Activated T-helper 17 cell treated with anti-CD3 and anti-CD28 coated beads, Interleukin-2, amount 50 U/mL, for 72 hours (primary cell): ENCODE data around the gene ZNF557. TPM values are rescaled to one million over a fixed set of nuclear protein-coding genes. Genes with fewer than 3 reads are reported as not detected.

ENCODE experiments used
- ATAC-seq: fragments of 150-1000 bp; cut with Tn5 transposase; replicated peaks from 2 replicates; pipeline ENCODE4 v1.10.0; 2021; ENCODE audit warnings: mild to moderate bottlenecking, moderate library complexity
- H3K27ac Mint-ChIP-seq: one replicate; pipeline ENCODE4 v1.8.0; 2022; ENCODE audit warnings: mixed read lengths
- H3K27me3 Mint-ChIP-seq: one replicate; pipeline ENCODE4 v1.8.0; 2022; ENCODE audit warnings: mixed read lengths
- H3K36me3 Mint-ChIP-seq: one replicate; pipeline ENCODE4 v1.8.0; 2022; ENCODE audit warnings: low read depth, mild to moderate bottlenecking, mixed read lengths
- H3K4me1 Mint-ChIP-seq: one replicate; pipeline ENCODE4 v1.8.0; 2022; ENCODE audit warnings: mixed read lengths
- H3K4me3 Mint-ChIP-seq: one replicate; pipeline ENCODE4 v1.8.0; 2022; ENCODE audit warnings: mild to moderate bottlenecking, mixed read lengths
- H3K9me3 Mint-ChIP-seq: one replicate; pipeline ENCODE4 v1.8.0; 2022; ENCODE audit warnings: mixed read lengths
- total RNA-seq, 2 donors: library from RNA; stranded (reverse); gene quantifications; one replicate each; pipeline ENCODE4 v1.2.3, GENCODE V29; 2022

The ZNF557 gene
- total RNA-seq, 2 donors from 2014 or later, result 7.6 to 9.4 TPM

GRCh38 chr19:7130043-7130442 lies 60.5 kb downstream of the ZNF557 start:
- H3K4me1 Mint-ChIP-seq, result no peaks in the 10 kb centered on the region
- H3K27me3 Mint-ChIP-seq, result no peaks in the 10 kb centered on the region
- peaks cover 5% of the 10 kb centered on the region for H3K9me3 Mint-ChIP-seq
- no peak for ATAC-seq
- no peak overlapping the region for H3K27ac Mint-ChIP-seq
- peaks cover under 1% of the 10 kb centered on the region for H3K36me3 Mint-ChIP-seq
- H3K4me3 Mint-ChIP-seq, result no peak overlapping the region

- Mint-ChIP-seq H3K4me3 (no peak overlapping the region), H3K9me3 (no peaks in the 10 kb centered on the region), H3K27me3 (no peaks in the 10 kb centered on the region), H3K36me3 (no peaks in the 10 kb centered on the region), H3K27ac (no peak overlapping the region), H3K4me1 (no peaks in the 10 kb centered on the region)
- no peak for ATAC-seq
Measured at GRCh38 chr19:7132054-7132453, 62.6 kb downstream of the ZNF557 start.

GRCh38 chr19:7137120-7137519 lies 67.6 kb downstream of the ZNF557 start:
- Mint-ChIP-seq H3K36me3 (no peaks in the 10 kb centered on the region), H3K4me3 (no peak overlapping the region), H3K27me3 (no peaks in the 10 kb centered on the region), H3K9me3 (no peaks in the 10 kb centered on the region), H3K4me1 (no peaks in the 10 kb centered on the region), H3K27ac (no peak overlapping the region)
- ATAC-seq, result no peak

Other genes starting within 250 kb of the ZNF557 start
- 10 to 100 TPM in 1 of 2 donors, 1 to 10 TPM in 1; 6.9 to 10.6 TPM for gene ADGRE1, start 182.1 kb upstream of the ZNF557 start, total RNA-seq
- not detected for gene MBD3L2B, start 48.3 kb upstream of the ZNF557 start, total RNA-seq
- not detected for gene MBD3L5, start 39.1 kb upstream of the ZNF557 start, total RNA-seq
- not detected for gene MBD3L4, start 29.5 kb upstream of the ZNF557 start, total RNA-seq
- not detected for gene MBD3L2, start 20.4 kb upstream of the ZNF557 start, total RNA-seq
- gene MBD3L3, start 11.0 kb upstream of the ZNF557 start, total RNA-seq, result not detected
- gene INSR, start 224.7 kb downstream of the ZNF557 start, total RNA-seq, result 1 to 10 TPM in 1 of 2 donors, under 1 TPM in 1; 0.69 to 5.0 TPM